ENCODE data around the gene PCK2. TPM values are rescaled to one million over a fixed set of nuclear protein-coding genes. Genes with fewer than 3 reads are reported as not detected.

PCK2 gene
- total and polyA plus RNA-seq, 2 of the 13 experiments (the other 11 are each of a cell fraction or from before 2014, with no cell fraction given) = 129 to 272 TPM

DNA sequence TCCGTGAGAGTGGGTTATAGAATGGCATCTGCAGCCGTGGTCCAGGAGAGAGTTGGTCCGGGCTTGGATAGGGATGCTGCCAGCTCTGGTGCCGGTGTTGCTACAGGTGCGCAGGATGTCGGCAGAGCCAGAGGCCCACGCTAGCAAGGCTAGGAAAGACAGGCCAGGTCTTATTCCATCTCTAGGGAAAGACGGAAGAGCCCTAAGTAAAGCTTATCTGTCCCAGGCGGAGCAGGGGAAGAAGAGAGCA is 41.4 kb downstream of the PCK2 start (continued):
- TF ChIP-seq NR3C1 (CRISPR knock-in tag; IDR thresholded peaks at IDR 0.05) (no peak), ZMYM3 (CRISPR knock-in tag; IDR thresholded peaks at IDR 0.05) (peak; percentile 75), ZFP36L1 (CRISPR knock-in tag; IDR thresholded peaks at IDR 0.05) (no peak), ZMYM2 (CRISPR knock-in tag; IDR thresholded peaks at IDR 0.05) (no peak), MEF2D (CRISPR knock-in tag; IDR thresholded peaks at IDR 0.05) (no peak; the same call in none of the 2 replicates), NFE2L1 (CRISPR knock-in tag; IDR thresholded peaks at IDR 0.05; ENCODE audit: borderline replicate concordance) (peak; percentile 84; the same call in 1 of the 2 replicates), HIVEP1 (CRISPR knock-in tag; IDR thresholded peaks at IDR 0.05) (0 out of 2 replicates have a peak, but pooled peaks have one; percentile 42), STAT5B (CRISPR knock-in tag; IDR thresholded peaks at IDR 0.05) (no peak), ZMAT3 (CRISPR knock-in tag; conservative IDR thresholded peaks at IDR 0.05) (peak; percentile 83; the same call in 1 of the 2 replicates), ZNF367 (CRISPR knock-in tag; IDR thresholded peaks at IDR 0.05; ENCODE audit: borderline replicate concordance) (no peak), ZNF382 (CRISPR knock-in tag; IDR thresholded peaks at IDR 0.05; ENCODE audit: borderline replicate concordance) (no peak), SOX6 (IDR thresholded peaks at IDR 0.05) (no peak), SOX6 (CRISPR knock-in tag; IDR thresholded peaks at IDR 0.05) (no peak; the same call in 1 of the 2 replicates), CREM (IDR thresholded peaks at IDR 0.05) (no peak), CREM (CRISPR knock-in tag; IDR thresholded peaks at IDR 0.05) (0 out of 2 replicates have a peak, but pooled peaks have one; percentile 21), ATRX (CRISPR knock-in tag; IDR thresholded peaks at IDR 0.05; ENCODE audit: borderline replicate concordance) (peak; percentile 94; the same call in 1 of the 2 replicates), ZNF564 (CRISPR knock-in tag; IDR thresholded peaks at IDR 0.05) (no peak), ZNF772 (CRISPR knock-in tag; IDR thresholded peaks at IDR 0.05) (no peak), ZNF143 (CRISPR knock-in tag; IDR thresholded peaks at IDR 0.05) (no peak; the same call in 1 of the 2 replicates)
- TF ChIP-seq, protein P1, sequence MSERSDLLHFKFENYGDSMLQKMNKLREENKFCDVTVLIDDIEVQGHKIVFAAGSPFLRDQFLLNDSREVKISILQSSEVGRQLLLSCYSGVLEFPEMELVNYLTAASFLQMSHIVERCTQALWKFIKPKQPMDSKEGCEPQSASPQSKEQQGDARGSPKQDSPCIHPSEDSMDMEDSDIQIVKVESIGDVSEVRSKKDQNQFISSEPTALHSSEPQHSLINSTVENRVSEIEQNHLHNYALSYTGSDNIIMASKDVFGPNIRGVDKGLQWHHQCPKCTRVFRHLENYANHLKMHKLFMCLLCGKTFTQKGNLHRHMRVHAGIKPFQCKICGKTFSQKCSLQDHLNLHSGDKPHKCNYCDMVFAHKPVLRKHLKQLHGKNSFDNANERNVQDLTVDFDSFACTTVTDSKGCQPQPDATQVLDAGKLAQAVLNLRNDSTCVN (CRISPR knock-in tag; IDR thresholded peaks at IDR 0.05; ENCODE audit: borderline replicate concordance) = no peak
- TF ChIP-seq, protein P2, sequence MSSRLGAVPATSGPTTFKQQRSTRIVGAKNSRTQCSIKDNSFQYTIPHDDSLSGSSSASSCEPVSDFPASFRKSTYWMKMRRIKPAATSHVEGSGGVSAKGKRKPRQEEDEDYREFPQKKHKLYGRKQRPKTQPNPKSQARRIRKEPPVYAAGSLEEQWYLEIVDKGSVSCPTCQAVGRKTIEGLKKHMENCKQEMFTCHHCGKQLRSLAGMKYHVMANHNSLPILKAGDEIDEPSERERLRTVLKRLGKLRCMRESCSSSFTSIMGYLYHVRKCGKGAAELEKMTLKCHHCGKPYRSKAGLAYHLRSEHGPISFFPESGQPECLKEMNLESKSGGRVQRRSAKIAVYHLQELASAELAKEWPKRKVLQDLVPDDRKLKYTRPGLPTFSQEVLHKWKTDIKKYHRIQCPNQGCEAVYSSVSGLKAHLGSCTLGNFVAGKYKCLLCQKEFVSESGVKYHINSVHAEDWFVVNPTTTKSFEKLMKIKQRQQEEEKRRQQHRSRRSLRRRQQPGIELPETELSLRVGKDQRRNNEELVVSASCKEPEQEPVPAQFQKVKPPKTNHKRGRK (CRISPR knock-in tag; IDR thresholded peaks at IDR 0.05) = peak; percentile 92
- TF ChIP-seq, protein P3, sequence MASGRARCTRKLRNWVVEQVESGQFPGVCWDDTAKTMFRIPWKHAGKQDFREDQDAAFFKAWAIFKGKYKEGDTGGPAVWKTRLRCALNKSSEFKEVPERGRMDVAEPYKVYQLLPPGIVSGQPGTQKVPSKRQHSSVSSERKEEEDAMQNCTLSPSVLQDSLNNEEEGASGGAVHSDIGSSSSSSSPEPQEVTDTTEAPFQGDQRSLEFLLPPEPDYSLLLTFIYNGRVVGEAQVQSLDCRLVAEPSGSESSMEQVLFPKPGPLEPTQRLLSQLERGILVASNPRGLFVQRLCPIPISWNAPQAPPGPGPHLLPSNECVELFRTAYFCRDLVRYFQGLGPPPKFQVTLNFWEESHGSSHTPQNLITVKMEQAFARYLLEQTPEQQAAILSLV (CRISPR knock-in tag; IDR thresholded peaks at IDR 0.05; ENCODE audit: borderline replicate concordance) = no peak
- TF ChIP-seq, protein P4, sequence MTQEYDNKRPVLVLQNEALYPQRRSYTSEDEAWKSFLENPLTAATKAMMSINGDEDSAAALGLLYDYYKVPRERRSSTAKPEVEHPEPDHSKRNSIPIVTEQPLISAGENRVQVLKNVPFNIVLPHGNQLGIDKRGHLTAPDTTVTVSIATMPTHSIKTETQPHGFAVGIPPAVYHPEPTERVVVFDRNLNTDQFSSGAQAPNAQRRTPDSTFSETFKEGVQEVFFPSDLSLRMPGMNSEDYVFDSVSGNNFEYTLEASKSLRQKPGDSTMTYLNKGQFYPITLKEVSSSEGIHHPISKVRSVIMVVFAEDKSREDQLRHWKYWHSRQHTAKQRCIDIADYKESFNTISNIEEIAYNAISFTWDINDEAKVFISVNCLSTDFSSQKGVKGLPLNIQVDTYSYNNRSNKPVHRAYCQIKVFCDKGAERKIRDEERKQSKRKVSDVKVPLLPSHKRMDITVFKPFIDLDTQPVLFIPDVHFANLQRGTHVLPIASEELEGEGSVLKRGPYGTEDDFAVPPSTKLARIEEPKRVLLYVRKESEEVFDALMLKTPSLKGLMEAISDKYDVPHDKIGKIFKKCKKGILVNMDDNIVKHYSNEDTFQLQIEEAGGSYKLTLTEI (CRISPR knock-in tag; conservative IDR thresholded peaks at IDR 0.05) = no peak
- TF ChIP-seq, protein P5, sequence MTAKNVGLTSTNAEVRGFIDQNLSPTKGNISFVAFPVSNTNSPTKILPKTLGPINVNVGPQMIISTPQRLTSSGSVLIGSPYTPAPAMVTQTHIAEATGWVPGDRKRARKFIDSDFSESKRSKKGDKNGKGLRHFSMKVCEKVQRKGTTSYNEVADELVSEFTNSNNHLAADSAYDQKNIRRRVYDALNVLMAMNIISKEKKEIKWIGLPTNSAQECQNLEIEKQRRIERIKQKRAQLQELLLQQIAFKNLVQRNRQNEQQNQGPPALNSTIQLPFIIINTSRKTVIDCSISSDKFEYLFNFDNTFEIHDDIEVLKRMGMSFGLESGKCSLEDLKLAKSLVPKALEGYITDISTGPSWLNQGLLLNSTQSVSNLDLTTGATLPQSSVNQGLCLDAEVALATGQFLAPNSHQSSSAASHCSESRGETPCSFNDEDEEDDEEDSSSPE (CRISPR knock-in tag; IDR thresholded peaks at IDR 0.05) = no peak
- TF ChIP-seq, protein P6, sequence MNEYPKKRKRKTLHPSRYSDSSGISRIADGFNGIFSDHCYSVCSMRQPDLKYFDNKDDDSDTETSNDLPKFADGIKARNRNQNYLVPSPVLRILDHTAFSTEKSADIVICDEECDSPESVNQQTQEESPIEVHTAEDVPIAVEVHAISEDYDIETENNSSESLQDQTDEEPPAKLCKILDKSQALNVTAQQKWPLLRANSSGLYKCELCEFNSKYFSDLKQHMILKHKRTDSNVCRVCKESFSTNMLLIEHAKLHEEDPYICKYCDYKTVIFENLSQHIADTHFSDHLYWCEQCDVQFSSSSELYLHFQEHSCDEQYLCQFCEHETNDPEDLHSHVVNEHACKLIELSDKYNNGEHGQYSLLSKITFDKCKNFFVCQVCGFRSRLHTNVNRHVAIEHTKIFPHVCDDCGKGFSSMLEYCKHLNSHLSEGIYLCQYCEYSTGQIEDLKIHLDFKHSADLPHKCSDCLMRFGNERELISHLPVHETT (CRISPR knock-in tag; conservative IDR thresholded peaks at IDR 0.05) = no peak
